Mammary epithelial cell (primary cell): ENCODE data around the gene KCNQ2.

Experiments
- CTCF ChIP-seq, 2 donors: IDR thresholded peaks in 1 of 2; conservative IDR thresholded peaks in 1 of 2; 2 replicates each; pipeline ENCODE4 v1.5.1; 2011 to 2012; ENCODE audit warnings: inconsistent platforms in 2 of 2, low read length in 2 of 2, mild to moderate bottlenecking in 2 of 2, control low read depth in 1 of 2, low read depth in 1 of 2; ENCODE audit not compliant: insufficient read depth in 1 of 2; ENCODE audit errors: extremely low read depth in 1 of 2
- EZH2 ChIP-seq: IDR thresholded peaks from 2 replicates; pipeline ENCODE4 v1.6.1; 2012; ENCODE audit warnings: low read length, inconsistent platforms, borderline replicate concordance

GRCh38 chr20:63350597-63351325, 121.7 kb downstream of the KCNQ2 start:
- TF ChIP-seq CTCF (conservative IDR thresholded peaks at IDR 0.05 in 1 of 2, IDR thresholded peaks at IDR 0.05 in 1 of 2; ENCODE audit: extremely low read depth in 1 of 2, insufficient read depth in 1 of 2, low read depth in 1 of 2, low read length in 2 of 2) (no peak), EZH2 (no peak)
